Spleen (tissue), 7 donors: ENCODE results near the gene ZNF778.

ENCODE experiments used
- CTCF ChIP-seq, 11 experiments: fragments of 200-600 bp in 7 of 11; fragments of 450-650 bp in 4 of 11; sonication (generic) in 4 of 11; IDR thresholded peaks in 8 of 11; conservative IDR thresholded peaks in 3 of 11; 1 replicate in 7 of 11; 2 replicates in 4 of 11; pipeline versions ENCODE4 v1.4.0 to v1.8.0; 2016 to 2021; ENCODE audit warnings: antibody characterized with exemption in 11 of 11, inconsistent platforms in 4 of 11, mild to moderate bottlenecking in 1 of 11
- POLR2A ChIP-seq, 3 donors: fragments of 450-650 bp; IDR thresholded peaks; one replicate each; pipeline ENCODE4 v1.5.1; 2017; ENCODE audit warnings: antibody characterized with exemption in 3 of 3, mild to moderate bottlenecking in 1 of 3
- POLR2AphosphoS5 ChIP-seq, 3 donors: sonication (generic); formaldehyde crosslinking; IDR thresholded peaks; one replicate each; pipeline ENCODE4 v1.5.1; 2017; ENCODE audit warnings: antibody characterized with exemption in 3 of 3
- donor health status: DM: no; HTN: no; CAD: no; lungs with moderate emphysema.
- donor health status: DM: no; HTN: no; CAD: no.
- donor health status: DM: no; HTN: no; CAD: no.

- TF ChIP-seq CTCF (IDR thresholded peaks at IDR 0.05 in 8 of 11, conservative IDR thresholded peaks at IDR 0.05 in 3 of 11) (no peak), POLR2AphosphoS5 (IDR thresholded peaks at IDR 0.05) (no peak), POLR2A (IDR thresholded peaks at IDR 0.05) (no peak)
Observed at GRCh38 chr16:89282523-89282922, 65.0 kb downstream of the ZNF778 start.
